ENCODE data around the gene TNKS2. TPM values are rescaled to one million over a fixed set of nuclear protein-coding genes. Genes with fewer than 3 reads are reported as not detected.

The TNKS2 gene
- total and polyA plus RNA-seq, 2 of the 13 experiments (the other 11 are each of a cell fraction or from before 2014, with no cell fraction given): 15.2 to 19.4 TPM

GRCh38 chr10:91759581-91759986 lies 38.6 kb upstream of the TNKS2 start:
- no peak overlapping the region for H2AFZ ChIP-seq (ENCODE audit: low read length)
- H3K36me3 ChIP-seq (replicated peaks in 1 of 2; ENCODE audit: control insufficient read depth in 1 of 2, insufficient read depth in 2 of 2, low read length in 2 of 2): no peaks in the 10 kb centered on the region
- WGBS (ENCODE audit: low lambda C conversion rate): 31% methylated on average over 5 of the region's 5 CpGs
- TF ChIP-seq MAFF (IDR thresholded peaks at IDR 0.05; ENCODE audit: low read depth, low read length): peak; percentile 99
- TF ChIP-seq MAFK (conservative IDR thresholded peaks at IDR 0.05 in 1 of 2, IDR thresholded peaks at IDR 0.05 in 1 of 2; ENCODE audit: low read length in 2 of 2): peak; percentile 98 to 99
- no peak for TF ChIP-seq NR2F6 (IDR thresholded peaks at IDR 0.05)
- TF ChIP-seq NR2F6 (CRISPR knock-in tag; IDR thresholded peaks at IDR 0.05): no peak
- TF ChIP-seq NFE2L2 (IDR thresholded peaks at IDR 0.05; ENCODE audit: low read length): peak; percentile 88
- DNase-seq (ENCODE audit: low spot score) (no peak), FAIRE-seq (no peak), ATAC-seq (no peak)
- no peak overlapping the region for H3K4me3 ChIP-seq (replicated peaks in 1 of 3; ENCODE audit: insufficient read depth in 1 of 3, low read depth in 2 of 3, low read length in 3 of 3)
- H3K9ac ChIP-seq (ENCODE audit: insufficient read depth, low read depth, low read length): no peak overlapping the region
- no TSS peak for BruUV-seq (replicated peaks)
- H3K27ac ChIP-seq (ENCODE audit: extremely low read length, insufficient read depth, low read length): no peak overlapping the region
- no peaks in the 10 kb centered on the region for H3K79me2 ChIP-seq (ENCODE audit: insufficient read depth, low read length)
- intact Hi-C loops (cut with micrococcal nuclease; ENCODE audit: unreplicated experiment): loop anchor here (2.0 kb wide), 2 partner anchors 45 to 97 kb away; no protein-coding TSS in a partner anchor
- ChIA-PET POLR2A (no interaction called here), CTCF (ENCODE audit: low intra/inter-chr PET ratio, low total read pairs) (no interaction called here)
- no peaks in the 10 kb centered on the region for H3K9me3 ChIP-seq (ENCODE audit: low read length)
- H4K20me1 ChIP-seq (ENCODE audit: insufficient read depth, low read length): no peaks in the 10 kb centered on the region
- H3K4me1 ChIP-seq (ENCODE audit: insufficient read depth, low read length): no peaks in the 10 kb centered on the region
- in situ Hi-C loops (cut with HindIII; ENCODE audit: extremely low pct_ligation_motif_present, low pct_unique_long_range_greater_than_20kb): loop anchor here (5.0 kb wide), 1 partner anchor 148 kb away; the partner anchor contains the start of gene FGFBP3
- H3K27me3 ChIP-seq (ENCODE audit: control insufficient read depth in 1 of 2, insufficient read depth in 2 of 2, low read length in 2 of 2): no peaks in the 10 kb centered on the region; a peak in 1 of 5 replicates
- H3K4me2 ChIP-seq (ENCODE audit: low read depth, low read length): no peak overlapping the region

- no peak for FAIRE-seq
- Histone ChIP-seq H3K79me2 (ENCODE audit: insufficient read depth, low read length) (no peaks in the 10 kb centered on the region), H3K4me3 (replicated peaks in 1 of 3; ENCODE audit: insufficient read depth in 1 of 3, low read depth in 2 of 3, low read length in 3 of 3) (no peak overlapping the region), H3K9me3 (ENCODE audit: low read length) (no peaks in the 10 kb centered on the region), H3K36me3 (replicated peaks in 1 of 2; ENCODE audit: control insufficient read depth in 1 of 2, insufficient read depth in 2 of 2, low read length in 2 of 2) (no peaks in the 10 kb centered on the region), H4K20me1 (ENCODE audit: insufficient read depth, low read length) (no peaks in the 10 kb centered on the region), H3K4me2 (ENCODE audit: low read depth, low read length) (no peak overlapping the region), H3K27ac (ENCODE audit: extremely low read length, insufficient read depth, low read length) (no peak overlapping the region), H3K4me1 (ENCODE audit: insufficient read depth, low read length) (no peaks in the 10 kb centered on the region), H3K9ac (ENCODE audit: insufficient read depth, low read depth, low read length) (no peak overlapping the region), H3K27me3 (ENCODE audit: control insufficient read depth in 1 of 2, insufficient read depth in 2 of 2, low read length in 2 of 2) (no peaks in the 10 kb centered on the region; a peak in 1 of 5 replicates), H2AFZ (ENCODE audit: low read length) (no peak overlapping the region)
- CTCF ChIA-PET (ENCODE audit: low intra/inter-chr PET ratio, low total read pairs): no interaction called here
- ATAC-seq: no peak
- no peak for DNase-seq (ENCODE audit: low spot score)
- 19% methylated on average over 1 of the region's 1 CpG for WGBS (ENCODE audit: low lambda C conversion rate)
- in situ Hi-C loops (cut with HindIII; ENCODE audit: extremely low pct_ligation_motif_present, low pct_unique_long_range_greater_than_20kb): no loop called here
- intact Hi-C loops (cut with micrococcal nuclease; ENCODE audit: unreplicated experiment): loop anchor here (10.0 kb wide), 1 partner anchor 673 kb away; no protein-coding TSS in a partner anchor
- POLR2A ChIA-PET: no interaction called here
- BruUV-seq (replicated peaks): no TSS peak
- TF ChIP-seq ATM (IDR thresholded peaks at IDR 0.05; ENCODE audit: borderline replicate concordance): no peak
- TF ChIP-seq GTF2F1 (IDR thresholded peaks at IDR 0.05; ENCODE audit: low read length): no peak
- TF ChIP-seq MLXIP (CRISPR knock-in tag; IDR thresholded peaks at IDR 0.05; ENCODE audit: borderline replicate concordance): no peak
- no peak for TF ChIP-seq KLF9 (CRISPR knock-in tag; IDR thresholded peaks at IDR 0.05; ENCODE audit: low read depth)
- TF ChIP-seq EZH2 (conservative IDR thresholded peaks at IDR 0.05; ENCODE audit: low read depth, low read length): no peak
- TF ChIP-seq PCBP1 (IDR thresholded peaks at IDR 0.05; ENCODE audit: borderline replicate concordance, low read depth, low read length): no peak
- TF ChIP-seq ELF4 (CRISPR knock-in tag; IDR thresholded peaks at IDR 0.05; ENCODE audit: borderline replicate concordance): no peak
- no peak for TF ChIP-seq ELK4 (CRISPR knock-in tag; IDR thresholded peaks at IDR 0.05; ENCODE audit: borderline replicate concordance)
- TF ChIP-seq ZNF589 (CRISPR knock-in tag; conservative IDR thresholded peaks at IDR 0.05): no peak
- TF ChIP-seq HNRNPLL (IDR thresholded peaks at IDR 0.05; ENCODE audit: low read depth, low read length, poor library complexity, severe bottlenecking): no peak
- no peak for TF ChIP-seq ATF7 (IDR thresholded peaks at IDR 0.05)
- no peak for TF ChIP-seq ATF7 (CRISPR knock-in tag; IDR thresholded peaks at IDR 0.05)
Observed at GRCh38 chr10:91761721-91762120, 36.5 kb upstream of the TNKS2 start.
